Caki2 (cell line): ENCODE data around the gene RETREG1. TPM values are rescaled to one million over a fixed set of nuclear protein-coding genes. Genes with fewer than 3 reads are reported as not detected.
"Not testable (repeated sequence)": the region's sequence is repeated elsewhere in the genome, so short reads cannot be mapped to it uniquely, and the experiment has no call there.

ENCODE experiments used
- DNase-seq: peaks from one replicate; pipeline ENCODE4 v3.0.0-alpha.2; 2015; ENCODE audit warnings: low read depth
- in situ Hi-C: cut with HindIII; loops from 2 replicates; pipeline ENCODE4 v1.10.0; 2016; ENCODE audit warnings: low sequenced_read_pairs, low pct_unique_long_range_greater_than_20kb, mixed read lengths
- total RNA-seq: library from RNA; depleted of rRNA; stranded (reverse); fragments of >200 nt; shearing (Covaris generic); gene quantifications from 2 replicates; pipeline ENCODE4 v1.2.3, GENCODE V29; 2014; ENCODE audit warnings: low replicate concordance

Gene RETREG1
- total RNA-seq, 1 experiment from 2014 or later, result 9.5 TPM

DNA sequence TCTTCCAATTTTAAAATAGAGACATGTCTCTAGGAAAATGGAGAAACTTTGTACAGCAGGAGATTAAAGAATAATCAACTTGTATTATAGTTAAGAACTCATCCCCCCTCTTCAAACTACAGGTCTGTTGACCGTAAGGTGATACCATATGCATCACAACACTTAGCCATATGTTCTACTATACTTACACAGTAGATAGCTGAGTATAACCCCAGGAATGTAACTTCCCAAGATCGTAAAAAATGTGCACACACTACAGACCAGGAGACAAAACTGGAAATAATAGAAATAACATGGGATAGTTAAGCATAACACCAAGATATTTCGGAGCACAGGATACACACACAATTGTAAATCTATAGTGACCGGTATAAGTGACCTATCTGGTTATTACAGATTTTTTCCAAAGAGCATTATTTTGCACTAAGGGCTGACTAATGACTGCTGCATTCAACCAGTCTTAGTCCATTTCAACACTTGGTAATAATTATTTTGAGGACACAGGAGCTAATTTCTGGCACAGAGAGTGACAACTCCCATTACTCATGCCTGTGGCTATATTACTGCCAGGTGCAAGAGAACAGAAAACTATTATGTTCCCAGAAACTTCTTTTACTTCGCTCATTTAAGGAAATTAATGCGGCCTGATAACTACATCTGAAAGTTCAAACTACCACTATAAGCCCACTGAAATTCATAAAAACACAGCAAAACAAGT is 135.8 kb downstream of the RETREG1 start:
- in situ Hi-C loops, result no loop called here
- DNase-seq, result no peak

DNA sequence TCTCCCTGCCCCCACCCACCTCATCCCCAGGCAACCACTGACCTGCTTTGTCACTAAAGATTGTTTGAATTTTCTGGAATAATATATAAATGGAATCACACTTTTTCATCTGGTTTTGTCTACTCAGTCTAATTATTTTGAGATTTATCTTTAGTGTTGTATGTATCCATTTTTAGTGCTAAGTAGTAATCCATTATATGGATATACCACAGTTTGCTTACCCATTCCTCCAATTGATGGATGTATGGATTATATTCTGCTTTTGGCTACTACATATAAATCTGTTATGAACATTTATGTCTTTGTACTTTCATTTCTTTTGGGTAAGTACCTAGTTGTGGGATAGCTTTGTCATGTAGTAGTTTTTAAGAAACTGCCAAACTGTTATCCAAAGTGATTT is 136.7 kb downstream of the RETREG1 start:
- in situ Hi-C loops, result no loop called here

DNA sequence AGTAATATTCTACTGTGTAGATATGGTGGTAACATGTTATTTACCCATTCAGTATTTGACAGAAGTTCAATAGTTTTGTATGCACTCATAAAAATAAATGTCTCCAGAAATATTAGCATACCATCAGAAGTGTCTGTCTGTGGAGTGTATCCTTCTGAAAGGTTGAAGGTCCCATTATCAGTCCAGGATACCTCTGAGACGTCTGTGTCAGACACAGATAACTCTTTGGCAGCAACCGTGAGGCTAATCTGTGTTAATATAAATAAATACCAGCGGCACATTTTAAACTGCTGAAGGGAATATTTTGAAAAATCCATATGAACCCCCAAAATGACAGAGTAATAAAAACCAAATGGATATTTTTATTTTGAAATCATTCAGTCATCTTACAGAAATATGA is 139.3 kb downstream of the RETREG1 start:
- no peak for DNase-seq
- in situ Hi-C loops, result no loop called here

More for the DNA sequence above, 136.7 kb downstream of the RETREG1 start:
- no peak for DNase-seq

DNA sequence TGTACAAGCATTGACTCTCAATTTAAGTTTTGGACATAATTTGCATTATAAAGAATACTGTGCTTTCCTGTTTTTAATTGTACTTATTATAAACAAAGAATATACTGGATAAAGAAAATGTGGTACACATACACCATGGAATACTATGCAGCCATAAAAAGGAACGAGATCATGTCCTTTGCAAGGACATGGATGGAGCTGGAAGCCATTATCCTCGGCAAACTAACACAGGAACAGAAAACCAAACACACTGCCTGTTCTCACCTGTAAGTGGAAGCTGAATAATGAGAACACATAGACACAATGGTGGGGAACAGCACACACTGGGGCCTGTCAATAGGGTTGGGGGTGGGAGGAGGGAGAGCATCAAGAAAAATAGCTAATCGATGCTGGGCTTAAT is 140.4 kb downstream of the RETREG1 start:
- DNase-seq, in situ Hi-C loops: not testable (repeated sequence)

DNA sequence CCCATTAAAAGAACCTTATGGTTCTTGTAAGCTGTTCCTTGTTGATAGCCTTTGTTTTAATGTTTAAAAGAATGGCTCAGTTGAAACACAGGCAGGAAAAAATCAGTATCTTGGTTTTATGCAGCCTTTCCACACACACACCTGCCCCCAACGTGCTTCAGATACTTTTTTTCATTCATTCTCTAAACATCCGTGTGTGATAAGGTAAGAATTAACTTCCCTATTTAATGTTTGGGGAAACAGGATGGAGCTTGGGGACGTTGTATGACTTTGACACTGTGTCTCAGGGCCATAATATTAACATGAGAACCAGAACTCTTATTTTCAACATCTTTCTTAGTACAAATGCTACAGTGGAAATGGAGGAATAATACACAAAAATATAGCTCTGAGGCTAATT is 145.4 kb downstream of the RETREG1 start:
- DNase-seq, result no peak
- in situ Hi-C loops, result no loop called here

DNA sequence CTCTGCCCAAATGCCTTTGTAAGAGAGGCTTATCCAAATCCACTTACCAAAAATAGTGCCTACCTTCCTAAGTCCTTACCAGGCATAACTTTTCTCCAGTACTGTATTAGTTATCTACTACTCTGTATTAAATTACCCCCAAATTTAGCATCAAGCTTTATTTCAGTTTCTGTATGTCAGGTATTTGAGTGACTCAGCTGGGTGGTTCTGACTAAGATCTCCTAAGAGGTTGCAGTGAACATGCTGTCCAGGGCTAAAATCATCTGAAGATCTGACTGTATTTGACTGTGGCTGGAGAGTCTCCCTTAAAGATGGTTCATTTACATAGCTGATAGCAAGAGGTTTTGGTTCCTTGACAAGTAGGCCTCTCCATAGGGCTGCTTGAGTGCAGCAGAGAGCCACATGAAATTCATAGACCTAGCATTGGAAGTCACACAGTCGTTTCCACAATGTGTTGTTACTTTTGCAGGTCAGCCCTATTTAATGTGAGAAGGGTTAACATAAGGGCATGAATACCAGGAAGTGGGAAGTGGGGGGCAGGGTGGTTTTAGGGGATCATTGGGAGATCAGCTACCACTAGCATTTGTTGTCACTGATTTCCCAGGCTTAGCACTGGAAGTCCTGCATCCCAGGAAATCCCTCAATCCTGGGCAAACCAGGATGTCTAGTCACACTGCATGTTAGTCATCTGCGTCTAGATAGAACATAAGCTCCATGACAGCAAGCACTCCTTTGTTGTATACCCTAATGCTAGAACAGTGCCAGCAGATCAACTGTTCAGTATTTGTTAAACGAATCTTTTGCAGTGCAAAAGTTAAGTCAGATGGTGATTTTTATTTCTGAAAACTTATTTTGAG is 149.2 kb downstream of the RETREG1 start:
- in situ Hi-C loops, result no loop called here

DNA sequence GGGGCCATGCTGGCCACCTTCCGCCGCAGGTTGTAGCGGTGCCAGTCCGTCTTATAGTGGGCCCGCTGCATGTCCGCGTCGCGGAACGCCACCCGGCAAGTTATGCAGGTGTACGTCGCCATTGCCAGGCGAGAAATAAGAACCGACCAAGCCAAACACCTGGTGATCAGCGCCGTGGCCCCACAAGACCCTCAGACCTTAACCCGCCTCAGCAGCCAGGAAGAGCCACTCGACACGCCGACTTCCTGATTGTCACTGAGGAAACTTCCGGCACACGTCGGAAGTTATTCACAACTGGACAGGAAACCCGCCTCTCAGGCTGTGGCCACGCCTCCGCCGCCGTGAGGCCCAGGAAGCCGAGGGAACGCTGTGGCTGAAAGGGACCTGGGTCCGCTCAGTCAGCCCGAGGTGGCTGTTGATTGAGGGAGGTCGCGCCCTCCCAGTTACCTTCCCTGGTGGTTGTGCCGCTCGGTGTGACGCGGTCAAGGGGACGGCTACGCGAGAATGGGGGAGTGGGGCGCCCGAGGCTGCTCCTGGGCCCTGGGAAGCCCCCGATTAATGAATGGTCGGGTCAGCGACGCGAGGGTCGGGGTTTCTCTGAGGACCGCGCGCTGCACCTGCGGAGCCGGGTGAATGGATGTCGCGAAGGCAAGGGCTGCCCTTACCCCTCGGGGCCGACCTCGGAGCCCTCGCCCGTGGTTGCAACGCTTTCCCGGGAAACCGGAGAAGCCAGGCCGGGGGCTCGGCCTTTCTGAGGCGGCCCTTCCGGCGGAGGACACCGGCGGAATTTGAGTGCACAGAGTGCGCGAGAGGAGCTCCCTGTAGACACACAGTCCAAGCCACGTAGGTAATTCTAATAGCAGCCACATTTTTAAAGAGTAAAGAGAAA is 151.0 kb downstream of the RETREG1 start, which contains the start of gene ZNF622:
TSS of gene ZNF622 (minus strand) at position 257 of the 889 bp plus-strand sequence. CDS start at position 122, 135 bp downstream.
- in situ Hi-C loops, result no loop called here
- peak; percentile 81 for DNase-seq

More for the DNA sequence above, 149.2 kb downstream of the RETREG1 start:
- DNase-seq, result no peak

DNA sequence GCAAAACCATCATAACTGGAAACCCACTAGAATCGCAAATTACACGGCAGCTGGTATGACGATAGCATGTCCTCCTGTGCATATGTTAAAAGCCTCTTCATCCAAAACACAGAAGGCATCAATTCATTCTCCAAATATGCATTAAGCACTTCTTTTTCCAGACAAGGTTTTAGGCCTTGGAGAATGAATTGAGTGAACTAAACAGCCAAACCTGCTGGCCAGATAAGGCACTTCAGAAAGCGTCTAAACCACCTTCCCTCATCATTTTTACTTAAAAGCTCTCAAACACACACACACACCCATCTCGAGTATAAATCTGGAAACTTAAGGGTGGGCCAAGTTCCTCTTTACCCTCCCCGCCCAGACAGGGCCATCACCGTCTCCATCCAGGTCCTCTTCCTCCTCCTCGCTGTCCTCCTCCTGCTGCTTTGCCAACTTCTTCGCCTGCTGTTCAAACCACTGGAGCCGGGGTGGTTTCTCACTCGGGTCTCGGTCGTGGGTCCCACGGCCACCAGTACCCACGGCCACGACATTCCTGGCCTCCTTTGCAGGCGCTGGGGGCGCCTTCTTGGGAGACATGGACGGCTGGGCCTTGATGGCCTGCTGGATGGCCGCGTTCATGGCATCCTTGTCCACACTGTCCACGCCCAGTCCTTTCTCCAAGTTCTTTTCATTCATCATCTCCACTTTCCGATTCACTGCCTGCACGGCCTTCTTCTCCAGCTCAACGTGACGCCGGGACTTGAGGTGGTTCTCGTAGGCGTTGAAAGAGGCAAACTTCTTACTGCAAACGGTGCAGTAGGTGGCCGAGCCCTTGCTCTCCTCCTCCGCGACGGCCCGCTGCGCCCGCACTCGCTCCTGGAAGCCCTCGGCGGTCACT is 151.9 kb downstream of the RETREG1 start:
- in situ Hi-C loops, result no loop called here
- DNase-seq, result no peak

DNA sequence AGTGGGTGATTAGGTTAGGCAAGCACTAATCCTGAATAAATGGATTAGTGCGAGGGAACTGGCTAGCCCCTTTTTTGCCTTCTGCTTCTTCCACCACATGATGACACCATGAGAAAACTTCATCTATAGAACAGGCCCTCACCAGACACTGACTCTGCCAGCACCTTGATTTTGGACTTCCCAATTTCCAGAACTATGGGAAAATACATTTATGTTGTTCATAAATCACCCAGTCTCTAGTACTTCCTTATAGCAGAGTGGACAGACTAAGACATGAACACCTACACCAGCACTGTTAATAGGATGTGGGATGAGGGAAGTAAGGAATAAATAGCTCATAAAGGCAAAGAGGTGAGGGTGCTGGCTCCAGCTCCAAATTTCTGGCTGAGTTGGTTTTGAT is 152.6 kb downstream of the RETREG1 start:
- DNase-seq, result no peak
- in situ Hi-C loops, result no loop called here

DNA sequence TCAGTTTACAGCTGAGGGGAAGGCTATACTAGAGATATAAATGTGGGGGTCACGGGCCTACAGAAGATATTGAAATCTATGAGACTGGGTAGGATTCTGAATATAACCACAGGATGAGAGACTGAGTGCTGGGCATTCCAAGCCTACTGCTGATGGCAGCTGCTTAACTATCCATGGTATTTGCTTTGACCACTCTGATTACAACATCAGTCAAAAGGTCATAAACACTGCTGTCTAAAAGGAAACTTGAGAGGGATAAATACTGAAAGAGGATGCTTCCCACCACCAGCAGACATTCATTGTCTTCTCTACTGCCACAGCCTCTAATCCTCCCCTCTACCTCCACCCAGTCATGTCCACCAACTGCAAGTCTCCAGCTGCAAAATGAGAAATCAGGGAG is 155.0 kb downstream of the RETREG1 start:
- DNase-seq, result peak; percentile 14
- in situ Hi-C loops, result no loop called here

DNA sequence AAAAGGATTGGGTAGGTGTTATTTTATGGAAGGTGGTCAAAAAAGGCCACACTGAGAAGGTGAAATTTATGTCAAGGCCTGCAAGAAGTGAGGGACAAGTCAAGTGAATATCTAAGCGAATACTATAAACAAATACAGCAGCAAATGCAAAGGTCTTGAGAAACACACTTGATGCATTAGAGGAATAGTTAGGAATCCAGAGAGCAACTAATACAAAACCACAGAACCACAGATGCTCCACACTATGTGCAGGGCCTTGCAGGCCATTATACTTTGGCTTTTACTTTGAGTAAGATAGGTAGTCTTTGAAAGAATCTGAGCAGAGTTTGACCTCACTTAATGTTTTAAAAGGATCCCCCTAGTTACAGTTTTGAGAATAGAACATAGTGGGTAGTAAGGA is 155.8 kb downstream of the RETREG1 start:
- no peak for DNase-seq
- in situ Hi-C loops, result no loop called here

DNA sequence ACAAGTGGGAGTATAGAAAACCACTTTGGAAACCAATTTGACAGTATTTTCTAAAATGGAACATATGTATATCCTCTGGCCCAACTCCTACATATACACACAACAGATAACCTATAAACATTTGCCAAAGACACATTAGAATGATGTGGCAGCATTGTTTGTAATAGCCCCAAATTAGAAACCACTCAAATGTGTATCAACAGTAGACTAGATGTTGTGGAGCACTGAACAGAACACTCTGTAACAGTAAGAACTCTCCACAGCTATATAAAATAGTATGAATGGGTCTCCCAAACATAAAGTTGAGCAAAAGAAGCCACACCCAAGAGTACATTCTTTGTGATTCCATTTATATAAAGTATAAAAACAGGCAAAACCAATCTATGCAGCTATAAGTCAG is 157.3 kb downstream of the RETREG1 start:
- in situ Hi-C loops, result no loop called here
- no peak for DNase-seq

DNA sequence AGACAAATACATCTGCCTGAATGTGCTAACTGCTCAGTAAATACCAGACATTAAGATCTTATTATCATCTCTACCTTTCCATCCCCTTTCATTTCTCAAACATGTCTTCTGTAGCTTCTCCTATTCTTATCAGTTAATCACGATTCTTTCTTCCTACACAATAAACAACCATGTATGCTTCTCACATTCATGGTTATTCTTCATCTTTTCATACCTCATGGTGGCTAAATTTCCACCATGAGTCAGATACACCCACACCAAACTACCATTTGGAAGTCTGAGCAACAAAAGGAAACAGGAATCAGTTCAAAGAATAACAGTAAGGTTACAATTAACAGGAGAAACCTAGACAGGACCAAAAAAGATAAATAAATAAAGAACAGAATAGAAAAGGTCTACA is 158.9 kb downstream of the RETREG1 start:
- in situ Hi-C loops, result no loop called here
- no peak for DNase-seq

DNA sequence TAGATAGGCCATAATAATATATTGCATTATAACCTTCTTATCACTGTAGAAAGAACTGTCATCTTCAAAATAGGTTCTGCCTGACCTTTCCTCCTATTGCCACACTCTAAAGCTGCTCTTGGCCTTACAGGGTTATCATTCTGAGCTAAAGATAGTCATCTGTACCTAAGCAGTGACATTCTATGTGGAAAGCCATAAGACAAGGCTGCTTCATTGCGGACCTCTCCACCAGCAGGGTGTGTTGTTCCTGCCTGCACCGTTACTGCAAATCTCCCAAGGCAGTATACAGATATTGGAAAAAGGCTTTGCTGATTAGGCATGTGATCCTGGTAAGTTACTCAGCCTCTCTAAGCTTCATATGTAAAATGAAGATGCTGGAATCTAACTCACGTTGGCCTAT is 159.3 kb downstream of the RETREG1 start:
- in situ Hi-C loops, result no loop called here
- DNase-seq, result no peak

DNA sequence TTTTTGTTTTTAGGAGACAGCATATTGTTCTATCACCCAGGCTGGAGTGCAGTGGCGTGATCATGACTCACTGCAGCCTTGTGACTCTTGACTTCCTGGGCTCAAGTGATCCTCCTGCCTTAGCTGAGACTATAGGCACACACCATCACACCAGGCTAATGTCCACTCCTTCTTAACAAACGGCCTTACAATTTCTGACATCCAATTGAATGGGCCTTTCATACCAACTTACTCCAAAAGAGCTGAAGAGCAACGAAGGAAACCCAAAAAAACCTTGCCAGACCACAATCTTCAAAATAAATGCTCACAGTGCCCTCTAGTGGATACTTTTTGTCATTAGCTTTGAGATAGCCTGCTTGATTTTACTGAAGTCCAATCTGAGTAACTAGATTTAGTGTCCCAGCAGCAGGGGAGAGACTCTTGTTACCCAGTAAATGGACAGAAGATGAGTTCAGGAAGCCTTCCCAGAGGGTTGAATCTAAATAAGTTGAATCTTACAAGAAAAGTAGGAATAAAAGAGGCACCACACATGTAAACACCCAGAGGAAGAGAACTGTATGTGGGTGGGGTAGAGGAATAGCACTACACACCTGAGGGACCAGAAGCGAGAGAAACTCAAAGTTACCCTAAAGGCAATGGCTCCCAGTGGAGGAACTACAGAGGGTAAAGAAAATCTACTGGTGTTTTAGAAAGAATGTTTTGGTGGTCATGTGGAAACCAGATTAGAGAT is 160.5 kb downstream of the RETREG1 start:
- peak; percentile 72 for DNase-seq
- in situ Hi-C loops, result no loop called here

DNA sequence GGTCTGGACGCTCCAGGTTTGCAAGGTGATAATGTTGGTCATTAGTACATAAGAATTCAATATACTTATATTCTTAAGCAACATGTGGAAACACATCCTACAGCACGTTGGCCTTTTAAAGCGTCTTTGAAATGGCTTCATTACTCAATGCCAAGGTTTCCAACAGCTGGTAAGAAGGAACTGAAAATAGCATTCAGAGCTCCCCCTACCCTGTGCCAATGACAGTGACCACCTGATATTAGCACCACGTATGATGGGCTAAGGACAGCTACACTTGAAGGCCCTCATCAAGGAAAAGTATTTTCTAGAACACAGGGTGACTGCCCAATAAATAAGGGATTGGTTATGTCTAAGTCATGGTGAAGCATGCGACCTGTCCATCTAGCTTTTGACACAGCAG is 161.1 kb downstream of the RETREG1 start:
- in situ Hi-C loops, result no loop called here
- DNase-seq, result no peak

DNA sequence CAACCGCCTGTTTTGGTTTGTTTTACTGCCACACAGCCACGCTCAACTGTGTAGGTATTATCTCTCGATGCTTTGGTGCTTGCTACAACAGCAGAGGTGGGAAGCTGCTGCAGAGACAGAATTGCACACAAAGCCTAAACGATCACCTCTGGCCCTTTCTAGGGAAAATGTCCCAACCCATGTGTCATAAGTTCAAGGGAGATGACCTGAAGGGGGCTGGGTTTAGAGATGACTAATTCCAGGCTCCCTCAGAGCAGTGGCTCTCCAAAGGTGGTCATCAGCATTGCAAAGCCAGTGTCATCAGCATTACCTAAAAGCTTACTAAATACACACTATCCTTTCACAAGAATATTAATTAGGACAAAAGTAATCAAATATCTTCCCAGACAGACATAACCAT is 162.1 kb downstream of the RETREG1 start:
- in situ Hi-C loops, result no loop called here
- DNase-seq, result no peak
